Mesenchymal stem cell (in vitro differentiated cells and primary cell): Measurements from ENCODE around the gene OR5T3.

Experiments
- DNase-seq: peaks from one replicate; pipeline ENCODE4 v3.0.0-alpha.2; 2013
- H2AFZ ChIP-seq: one replicate; pipeline ENCODE4 v1.6.1; 2013; ENCODE audit warnings: low read depth, mild to moderate bottlenecking, control low read depth, inconsistent platforms, low read length, moderate library complexity
- H2AK5ac ChIP-seq: 2 replicates; pipeline ENCODE4 v1.6.1; 2013; ENCODE audit warnings: low read length, moderate library complexity, mild to moderate bottlenecking, inconsistent platforms; ENCODE audit not compliant: severe bottlenecking
- H2BK120ac ChIP-seq: one replicate; pipeline ENCODE4 v1.6.1; 2013; ENCODE audit warnings: low read depth, mild to moderate bottlenecking, inconsistent platforms, low read length, moderate library complexity
- H2BK12ac ChIP-seq, 2 experiments: one replicate each; pipeline ENCODE4 v1.6.1; 2013; ENCODE audit warnings: inconsistent platforms in 2 of 2, low read length in 2 of 2, mild to moderate bottlenecking in 2 of 2, moderate library complexity in 2 of 2, control low read depth in 1 of 2
- H2BK15ac ChIP-seq: one replicate; pipeline ENCODE4 v1.6.1; 2013; ENCODE audit warnings: mild to moderate bottlenecking, low read depth, inconsistent platforms; ENCODE audit not compliant: poor library complexity, severe bottlenecking
- H2BK5ac ChIP-seq: 2 replicates; pipeline ENCODE4 v1.6.1; 2013; ENCODE audit warnings: low read depth, mild to moderate bottlenecking, low read length, control low read depth, inconsistent platforms; ENCODE audit not compliant: poor library complexity, severe bottlenecking
- H3K14ac ChIP-seq, 2 experiments: one replicate each; pipeline ENCODE4 v1.6.1; 2013; ENCODE audit warnings: inconsistent platforms in 2 of 2, low read length in 2 of 2, control low read depth in 1 of 2, mild to moderate bottlenecking in 1 of 2, moderate library complexity in 1 of 2
- H3K18ac ChIP-seq, 2 experiments: one replicate each; pipeline ENCODE4 v1.6.1; 2013; ENCODE audit warnings: inconsistent platforms in 2 of 2, low read length in 2 of 2, control low read depth in 1 of 2, low read depth in 1 of 2, mild to moderate bottlenecking in 1 of 2
- H3K23ac ChIP-seq, 2 experiments: one replicate each; pipeline ENCODE4 v1.6.1; 2013; ENCODE audit warnings: inconsistent platforms in 2 of 2, low read length in 2 of 2, mild to moderate bottlenecking in 2 of 2, moderate library complexity in 2 of 2, control low read depth in 1 of 2
- H3K27ac ChIP-seq: 2 replicates; pipeline ENCODE4 v1.5.1; 2013; ENCODE audit warnings: mild to moderate bottlenecking, moderate library complexity, low read length, control low read depth, inconsistent platforms; ENCODE audit not compliant: poor library complexity, severe bottlenecking
- H3K27me3 ChIP-seq, 2 experiments: 2 replicates each; pipeline versions ENCODE4 v1.6.1 to v1.7.0; 2013; ENCODE audit warnings: low read length in 2 of 2, mild to moderate bottlenecking in 2 of 2, moderate library complexity in 2 of 2, control low read depth in 1 of 2, inconsistent platforms in 1 of 2; ENCODE audit not compliant: control insufficient read depth in 1 of 2, insufficient read depth in 1 of 2
- H3K36me3 ChIP-seq, 2 experiments: 2 replicates each; pipeline versions ENCODE4 v1.6.1 to v1.7.0; 2013; ENCODE audit warnings: low read length in 2 of 2, control low read depth in 1 of 2, inconsistent platforms in 1 of 2, low read depth in 1 of 2, mild to moderate bottlenecking in 1 of 2; ENCODE audit not compliant: insufficient read depth in 2 of 2, control insufficient read depth in 1 of 2
- H3K4ac ChIP-seq, 2 experiments: one replicate each; pipeline ENCODE4 v1.6.1; 2013; ENCODE audit warnings: inconsistent platforms in 2 of 2, low read length in 2 of 2, mild to moderate bottlenecking in 2 of 2, moderate library complexity in 2 of 2, control low read depth in 1 of 2, low read depth in 1 of 2
- H3K4me1 ChIP-seq: 2 replicates; pipeline ENCODE4 v1.6.1; 2013; ENCODE audit warnings: low read depth, low read length, control low read depth; ENCODE audit not compliant: control insufficient read depth, insufficient read depth
- H3K4me2 ChIP-seq: 2 replicates; pipeline ENCODE4 v1.6.1; 2013; ENCODE audit warnings: low read length, mild to moderate bottlenecking, inconsistent platforms; ENCODE audit not compliant: poor library complexity, severe bottlenecking
- H3K4me3 ChIP-seq, 2 experiments: 2 replicates each; pipeline versions ENCODE4 v1.5.1 to v1.7.0; 2013; ENCODE audit warnings: low read length in 2 of 2, mild to moderate bottlenecking in 2 of 2, control low read depth in 1 of 2, low read depth in 1 of 2; ENCODE audit not compliant: insufficient read depth in 1 of 2
- H3K79me1 ChIP-seq: replicated peaks from 2 replicates; pipeline ENCODE4 v1.6.1; 2013; ENCODE audit warnings: mild to moderate bottlenecking, control low read depth, low read length, inconsistent platforms; ENCODE audit not compliant: poor library complexity, severe bottlenecking
- H3K9ac ChIP-seq: 2 replicates; pipeline ENCODE4 v1.7.0; 2013; ENCODE audit warnings: mild to moderate bottlenecking, low read length, moderate library complexity
- H3K9me3 ChIP-seq: 2 replicates; pipeline ENCODE4 v1.7.0; 2013; ENCODE audit warnings: mild to moderate bottlenecking, low read length; ENCODE audit not compliant: control insufficient read depth
- H4K8ac ChIP-seq: one replicate; pipeline ENCODE4 v1.6.1; 2013; ENCODE audit warnings: inconsistent platforms, mild to moderate bottlenecking, low read length, moderate library complexity
- H4K91ac ChIP-seq: one replicate; pipeline ENCODE4 v1.6.1; 2013; ENCODE audit warnings: mild to moderate bottlenecking, low read length, inconsistent platforms
- WGBS: methylation state at CpG from one replicate; pipeline ENCODE4 v1.1.7; 2013; ENCODE audit warnings: mixed read lengths; 5-methylcytosine and 5-hydroxymethylcytosine counted together

Gene OR5T3

GRCh38 chr11:56234155-56234554 is 17.9 kb upstream of the OR5T3 start, which contains the start of gene OR5T2:
TSS of gene OR5T2 (minus strand) at chr11:56234255. CDS start at chr11:56233062, 1,193 bp downstream.
- Histone ChIP-seq H3K27me3 (no peaks in the 10 kb centered on the region), H3K14ac (no peak within 1 kb of the TSS), H3K79me1 (no peaks in the 10 kb centered on the region), H2BK12ac (no peak within 1 kb of the TSS), H3K4me1 (no peaks in the 10 kb centered on the region), H2BK120ac (no peak within 1 kb of the TSS), H4K91ac (no peak within 1 kb of the TSS), H2AFZ (no peak within 1 kb of the TSS), H3K23ac (no peak within 1 kb of the TSS), H2AK5ac (no peak within 1 kb of the TSS), H2BK5ac (no peak within 1 kb of the TSS), H3K9ac (no peak within 1 kb of the TSS), H3K27ac (no peak within 1 kb of the TSS), H4K8ac (no peak within 1 kb of the TSS), H2BK15ac (no peak within 1 kb of the TSS), H3K4me3 (no peak within 1 kb of the TSS), H3K36me3 (no peaks in the 10 kb centered on the region), H3K4me2 (no peak within 1 kb of the TSS), H3K18ac (no peak within 1 kb of the TSS), H3K4ac (no peak within 1 kb of the TSS), H3K9me3 (peaks cover 19% of the 10 kb centered on the region)
- no CpG with 5 or more reads among the region's 1 CpG for WGBS
- no peak for DNase-seq

GRCh38 chr11:56271092-56271491 is 19.0 kb downstream of the OR5T3 start:
- H3K18ac ChIP-seq = no peak overlapping the region
- no peak overlapping the region for H3K14ac ChIP-seq

GRCh38 chr11:56273854-56274253 is 21.8 kb downstream of the OR5T3 start, which contains the start of gene OR5T1:
TSS of gene OR5T1 (plus strand) at chr11:56274154. CDS start at chr11:56275639, 1,485 bp downstream.
- H3K23ac ChIP-seq = no peak within 1 kb of the TSS
- H3K9me3 ChIP-seq = peaks cover 6% of the 10 kb centered on the region
- H2BK15ac ChIP-seq = no peak within 1 kb of the TSS
- no peaks in the 10 kb centered on the region for H3K79me1 ChIP-seq
- H3K9ac ChIP-seq = no peak within 1 kb of the TSS
- H3K36me3 ChIP-seq = no peaks in the 10 kb centered on the region
- H3K4ac ChIP-seq = no peak within 1 kb of the TSS
- no peak for DNase-seq
- H3K27ac ChIP-seq = no peak within 1 kb of the TSS
- no peak within 1 kb of the TSS for H3K4me2 ChIP-seq
- no peak within 1 kb of the TSS for H2BK5ac ChIP-seq
- no peak within 1 kb of the TSS for H2AFZ ChIP-seq
- H4K91ac ChIP-seq = no peak within 1 kb of the TSS
- no peak within 1 kb of the TSS for H2AK5ac ChIP-seq
- no peaks in the 10 kb centered on the region for H3K4me1 ChIP-seq
- no peak within 1 kb of the TSS for H3K18ac ChIP-seq
- H4K8ac ChIP-seq = no peak within 1 kb of the TSS
- no peak within 1 kb of the TSS for H2BK12ac ChIP-seq
- no peak within 1 kb of the TSS for H2BK120ac ChIP-seq
- no peak within 1 kb of the TSS for H3K14ac ChIP-seq
- H3K27me3 ChIP-seq = no peaks in the 10 kb centered on the region
- H3K4me3 ChIP-seq = no peak within 1 kb of the TSS

More at GRCh38 chr11:56271092-56271491, 19.0 kb downstream of the OR5T3 start:
- H2BK15ac ChIP-seq = no peak overlapping the region
- WGBS = 25% methylated on average over 1 of the region's 3 CpGs
- no peak overlapping the region for H3K27ac ChIP-seq
- H3K4me1 ChIP-seq = no peaks in the 10 kb centered on the region
- no peak overlapping the region for H4K91ac ChIP-seq
- H3K36me3 ChIP-seq = no peaks in the 10 kb centered on the region
- peaks cover 10% of the 10 kb centered on the region for H3K9me3 ChIP-seq
- H3K27me3 ChIP-seq = no peaks in the 10 kb centered on the region
- H3K4me3 ChIP-seq = no peak overlapping the region
- no peak overlapping the region for H3K4ac ChIP-seq
- H2BK5ac ChIP-seq = no peak overlapping the region
- H3K4me2 ChIP-seq = no peak overlapping the region
- no peak overlapping the region for H2BK120ac ChIP-seq
- H3K23ac ChIP-seq = no peak overlapping the region
- no peak overlapping the region for H2BK12ac ChIP-seq
- H3K9ac ChIP-seq = no peak overlapping the region
- no peak for DNase-seq
- no peak overlapping the region for H2AK5ac ChIP-seq
- H3K79me1 ChIP-seq = no peaks in the 10 kb centered on the region
- H4K8ac ChIP-seq = no peak overlapping the region
- no peak overlapping the region for H2AFZ ChIP-seq

- Histone ChIP-seq H3K27ac (no peak within 1 kb of the TSS), H2BK15ac (no peak within 1 kb of the TSS), H3K9ac (no peak within 1 kb of the TSS), H3K18ac (no peak within 1 kb of the TSS), H2BK120ac (no peak within 1 kb of the TSS), H3K4me1 (no peaks in the 10 kb centered on the region), H3K36me3 (no peaks in the 10 kb centered on the region), H3K27me3 (no peaks in the 10 kb centered on the region), H3K9me3 (peaks cover 4% of the 10 kb centered on the region), H2BK12ac (no peak within 1 kb of the TSS), H4K91ac (no peak within 1 kb of the TSS), H2AK5ac (no peak within 1 kb of the TSS), H3K14ac (no peak within 1 kb of the TSS), H3K4me3 (no peak within 1 kb of the TSS), H3K23ac (no peak within 1 kb of the TSS), H3K4me2 (no peak within 1 kb of the TSS), H3K79me1 (no peaks in the 10 kb centered on the region), H3K4ac (no peak within 1 kb of the TSS), H4K8ac (no peak within 1 kb of the TSS), H2AFZ (no peak within 1 kb of the TSS), H2BK5ac (no peak within 1 kb of the TSS)
- no peak for DNase-seq
- no CpG with 5 or more reads among the region's 2 CpGs for WGBS
Observed at GRCh38 chr11:56292154-56292553, 40.1 kb downstream of the OR5T3 start, which contains the start of gene OR8H1. TSS of gene OR8H1 (minus strand) at chr11:56292254. CDS start at chr11:56291062, 1,192 bp downstream.
